ENCODE measurements around the gene PLAAT2. TPM values are rescaled to one million over a fixed set of nuclear protein-coding genes. Genes with fewer than 3 reads are reported as not detected.
"Not testable (repeated sequence)": the region's sequence is repeated elsewhere in the genome, so short reads cannot be mapped to it uniquely, and the experiment has no call there.

Gene PLAAT2
- total RNA-seq, 4 donors from 2014 or later = 0.47 TPM; not detected in 3

- H3K4me3 ChIP-seq = no peak overlapping the region
- H3K27me3 ChIP-seq = no peaks in the 10 kb centered on the region
- peaks cover 0 to 23% (median 8%) of the 10 kb centered on the region in 3 donors for H3K4me1 ChIP-seq
- WGBS, 2 donors = 85 to 92% methylated on average over 2 of the region's 2 CpGs
- H3K36me3 ChIP-seq = no peaks in the 10 kb centered on the region
- no peak overlapping the region for H3K27ac ChIP-seq
- TF ChIP-seq, protein P1, sequence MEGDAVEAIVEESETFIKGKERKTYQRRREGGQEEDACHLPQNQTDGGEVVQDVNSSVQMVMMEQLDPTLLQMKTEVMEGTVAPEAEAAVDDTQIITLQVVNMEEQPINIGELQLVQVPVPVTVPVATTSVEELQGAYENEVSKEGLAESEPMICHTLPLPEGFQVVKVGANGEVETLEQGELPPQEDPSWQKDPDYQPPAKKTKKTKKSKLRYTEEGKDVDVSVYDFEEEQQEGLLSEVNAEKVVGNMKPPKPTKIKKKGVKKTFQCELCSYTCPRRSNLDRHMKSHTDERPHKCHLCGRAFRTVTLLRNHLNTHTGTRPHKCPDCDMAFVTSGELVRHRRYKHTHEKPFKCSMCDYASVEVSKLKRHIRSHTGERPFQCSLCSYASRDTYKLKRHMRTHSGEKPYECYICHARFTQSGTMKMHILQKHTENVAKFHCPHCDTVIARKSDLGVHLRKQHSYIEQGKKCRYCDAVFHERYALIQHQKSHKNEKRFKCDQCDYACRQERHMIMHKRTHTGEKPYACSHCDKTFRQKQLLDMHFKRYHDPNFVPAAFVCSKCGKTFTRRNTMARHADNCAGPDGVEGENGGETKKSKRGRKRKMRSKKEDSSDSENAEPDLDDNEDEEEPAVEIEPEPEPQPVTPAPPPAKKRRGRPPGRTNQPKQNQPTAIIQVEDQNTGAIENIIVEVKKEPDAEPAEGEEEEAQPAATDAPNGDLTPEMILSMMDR (IDR thresholded peaks at IDR 0.05) = no peak
- no peak for TF ChIP-seq POLR2A (IDR thresholded peaks at IDR 0.05)
- H3K9me3 ChIP-seq = no peaks in the 10 kb centered on the region
- no peak for DNase-seq
- intact Hi-C loops (cut with DNase I) = no loop called here
These were observed 33.2 kb downstream of the PLAAT2 start for GRCh38 chr11:63530021-63530420.

- H3K4me3 ChIP-seq; H3K27ac ChIP-seq; H3K36me3 ChIP-seq; H3K27me3 ChIP-seq; intact Hi-C loops (cut with DNase I); H3K9me3 ChIP-seq; DNase-seq: not testable (repeated sequence)
- WGBS, 2 donors = 67 to 70% methylated on average over 6 of the region's 6 CpGs
- peaks cover 0 to 23% (median 8%) of the 10 kb centered on the region in 3 donors for H3K4me1 ChIP-seq
These were observed 33.8 kb downstream of the PLAAT2 start for GRCh38 chr11:63529373-63529772.

- H3K27me3 ChIP-seq; intact Hi-C loops (cut with DNase I); H3K27ac ChIP-seq; H3K9me3 ChIP-seq; DNase-seq; H3K36me3 ChIP-seq; H3K4me3 ChIP-seq: not testable (repeated sequence)
- peaks cover 0 to 21% (median 8%) of the 10 kb centered on the region in 3 donors for H3K4me1 ChIP-seq
- WGBS, 2 donors = 64 to 80% methylated on average over 1 of the region's 3 CpGs
These were observed 34.4 kb downstream of the PLAAT2 start for GRCh38 chr11:63528729-63529278.

GRCh38 chr11:63528156-63528555, 35.0 kb downstream of the PLAAT2 start:
- intact Hi-C loops (cut with DNase I); H3K9me3 ChIP-seq; DNase-seq; H3K36me3 ChIP-seq; H3K27ac ChIP-seq; H3K4me3 ChIP-seq; H3K27me3 ChIP-seq: not testable (repeated sequence)
- 34 to 55% methylated on average over 6 to 7 of the region's 11 CpGs for WGBS, 2 donors
- peaks cover 0 to 15% (median 8%) of the 10 kb centered on the region in 3 donors for H3K4me1 ChIP-seq

- Histone ChIP-seq H3K4me1 (peaks cover 0 to 13% (median 8%) of the 10 kb centered on the region in 3 donors), H3K27me3 (no peaks in the 10 kb centered on the region), H3K9me3 (no peaks in the 10 kb centered on the region), H3K4me3 (no peak overlapping the region), H3K27ac (no peak overlapping the region), H3K36me3 (no peaks in the 10 kb centered on the region)
- no peak for DNase-seq
- TF ChIP-seq POLR2A (IDR thresholded peaks at IDR 0.05) = no peak
- TF ChIP-seq, protein P1 (IDR thresholded peaks at IDR 0.05) = no peak
- 88 to 89% methylated on average over 2 of the region's 2 CpGs for WGBS, 2 donors
- intact Hi-C loops (cut with DNase I) = no loop called here
These were observed 35.5 kb downstream of the PLAAT2 start for GRCh38 chr11:63527667-63528066.

DNA sequence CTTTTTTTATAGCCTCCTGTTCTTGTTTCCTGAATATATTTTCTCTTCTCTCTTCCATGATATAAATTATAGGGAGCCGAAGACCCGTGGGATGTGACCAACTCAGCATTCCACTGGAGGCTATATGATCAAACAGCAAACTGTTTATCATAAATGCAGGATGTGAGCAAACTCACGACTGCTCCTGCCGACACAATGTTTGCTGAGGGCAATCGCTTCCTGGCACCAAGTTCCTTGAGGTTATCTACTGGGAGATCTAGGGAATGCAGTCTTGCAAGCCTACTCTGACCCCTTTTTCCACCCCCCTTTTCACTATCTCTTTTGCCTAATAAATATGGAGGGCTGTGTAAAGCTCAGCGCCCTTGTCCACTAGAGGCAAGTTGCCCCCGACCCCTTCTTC, 40.0 kb downstream of the PLAAT2 start:
- Histone ChIP-seq H3K36me3 (no peaks in the 10 kb centered on the region), H3K9me3 (no peaks in the 10 kb centered on the region), H3K4me1 (no peaks in the 10 kb centered on the region), H3K27me3 (no peaks in the 10 kb centered on the region), H3K4me3 (no peak overlapping the region), H3K27ac (no peak overlapping the region)
- no peak for DNase-seq
- TF ChIP-seq, protein P1 (IDR thresholded peaks at IDR 0.05) = no peak
- no peak for TF ChIP-seq POLR2A (IDR thresholded peaks at IDR 0.05)
- intact Hi-C loops (cut with DNase I) = no loop called here
- WGBS, 2 donors = 74 to 81% methylated on average over 7 of the region's 7 CpGs

GRCh38 chr11:63521896-63522295, 41.3 kb downstream of the PLAAT2 start:
- H3K9me3 ChIP-seq = no peaks in the 10 kb centered on the region
- no peak overlapping the region for H3K4me3 ChIP-seq
- DNase-seq = no peak
- intact Hi-C loops (cut with DNase I) = no loop called here
- H3K4me1 ChIP-seq = no peaks in the 10 kb centered on the region
- no peaks in the 10 kb centered on the region for H3K36me3 ChIP-seq
- H3K27me3 ChIP-seq = no peaks in the 10 kb centered on the region
- 90 to 94% methylated on average over 2 of the region's 2 CpGs for WGBS, 2 donors
- no peak overlapping the region for H3K27ac ChIP-seq
- TF ChIP-seq, protein P1 (IDR thresholded peaks at IDR 0.05) = no peak
- TF ChIP-seq POLR2A (IDR thresholded peaks at IDR 0.05) = no peak
